Neural crest cell (in vitro differentiated cells): ENCODE results near the gene NSL1. TPM values are rescaled to one million over a fixed set of nuclear protein-coding genes. Genes with fewer than 3 reads are reported as not detected.
"Not testable (repeated sequence)": the region's sequence is repeated elsewhere in the genome, so short reads cannot be mapped to it uniquely, and the experiment has no call there.

Source experiments
- DNase-seq: peaks from one replicate; pipeline ENCODE4 v3.0.0; 2021; ENCODE audit warnings: low read depth, mixed read lengths, low spot score
- H3K27ac Mint-ChIP-seq: one replicate; pipeline ENCODE4 v1.8.0; 2021; ENCODE audit warnings: mild to moderate bottlenecking, mixed read lengths; ENCODE audit not compliant: unreplicated experiment
- H3K27me3 Mint-ChIP-seq: 2 replicates; pipeline ENCODE4 v1.8.0; 2021; ENCODE audit warnings: low read depth, mild to moderate bottlenecking, mixed read lengths
- H3K36me3 Mint-ChIP-seq: 2 replicates; pipeline ENCODE4 v1.8.0; 2021; ENCODE audit warnings: low read depth, mild to moderate bottlenecking, mixed read lengths
- H3K4me1 Mint-ChIP-seq: 2 replicates; pipeline ENCODE4 v1.8.0; 2021; ENCODE audit warnings: mixed read lengths
- H3K4me3 Mint-ChIP-seq: one replicate; pipeline ENCODE4 v1.8.0; 2021; ENCODE audit warnings: mild to moderate bottlenecking, mixed read lengths
- H3K9me3 Mint-ChIP-seq: 2 replicates; pipeline ENCODE4 v1.8.0; 2021; ENCODE audit warnings: mixed read lengths
- CTCF ChIP-seq: fragments of 200-600 bp; sonication (generic); conservative IDR thresholded peaks from 2 replicates; pipeline ENCODE4 v1.5.0; 2021; ENCODE audit warnings: antibody characterized with exemption, mild to moderate bottlenecking
- long read RNA-seq: library from polyadenylated mRNA; unstranded; transcript quantifications from one replicate; pipeline ENCODE4 v2.0.0, GENCODE V29; 2020
- total RNA-seq: library from RNA; stranded (reverse); gene quantifications from 2 replicates; pipeline ENCODE4 v1.2.1, GENCODE V29; 2021

Gene NSL1
- total RNA-seq, result 63.0 and 64.7 TPM in 2 replicates
- long read RNA-seq, transcript NSL1-202 (6 exons, 2,317 nt), result major isoform, 147 of 189 reads
- long read RNA-seq, transcript NSL1-206 (7 exons, 790 nt), result minor isoform, 13 of 189 reads
- long read RNA-seq, partial matches to known transcripts, result 7 of 189 reads
- long read RNA-seq, other reads (novel, unspliced or antisense), result 19 of 189 reads

GRCh38 chr1:212791676-212792395 is at the start of gene NSL1, which contains the start of gene TATDN3:
Gene NSL1, minus strand, starts transcription at chr1:212791777. Its CDS starts 14 bp downstream, at chr1:212791763.
Gene TATDN3, plus strand, starts transcription at chr1:212791894. Its CDS starts 28 bp downstream, at chr1:212791922.
- peak within 1 kb of the TSS; percentile 99 for H3K27ac Mint-ChIP-seq
- H3K4me1 Mint-ChIP-seq, result peaks cover 38% of the 10 kb centered on the region
- DNase-seq, result peak; percentile 100
- peaks cover 4% of the 10 kb centered on the region for H3K27me3 Mint-ChIP-seq
- peak within 1 kb of the TSS; percentile 99 for H3K4me3 Mint-ChIP-seq
- H3K36me3 Mint-ChIP-seq, result no peaks in the 10 kb centered on the region
- no peaks in the 10 kb centered on the region for H3K9me3 Mint-ChIP-seq
- TF ChIP-seq CTCF, result no peak

- Mint-ChIP-seq H3K4me3 (no peak overlapping the region), H3K9me3 (no peaks in the 10 kb centered on the region), H3K27ac (no peak overlapping the region), H3K4me1 (no peaks in the 10 kb centered on the region), H3K36me3 (no peaks in the 10 kb centered on the region), H3K27me3 (no peaks in the 10 kb centered on the region)
- DNase-seq, result no peak
- TF ChIP-seq CTCF, result no peak
Observed at GRCh38 chr1:212838145-212838544, 46.6 kb upstream of the NSL1 start.

GRCh38 chr1:212833211-212834207 is 41.9 kb upstream of the NSL1 start:
- not testable (repeated sequence) for H3K9me3 Mint-ChIP-seq, DNase-seq, H3K36me3 Mint-ChIP-seq, H3K4me1 Mint-ChIP-seq, H3K4me3 Mint-ChIP-seq, H3K27me3 Mint-ChIP-seq, H3K27ac Mint-ChIP-seq

- H3K36me3 Mint-ChIP-seq, result peaks cover 12% of the 10 kb centered on the region
- H3K27ac Mint-ChIP-seq, result no peak overlapping the region
- no peak for TF ChIP-seq CTCF
- no peaks in the 10 kb centered on the region for H3K4me1 Mint-ChIP-seq
- peaks cover 11% of the 10 kb centered on the region for H3K9me3 Mint-ChIP-seq
- no peaks in the 10 kb centered on the region for H3K27me3 Mint-ChIP-seq
- no peak overlapping the region for H3K4me3 Mint-ChIP-seq
- no peak for DNase-seq
Observed at GRCh38 chr1:212828395-212828794, 36.8 kb upstream of the NSL1 start.

- Mint-ChIP-seq H3K27ac (no peak overlapping the region), H3K4me1 (no peaks in the 10 kb centered on the region), H3K27me3 (no peaks in the 10 kb centered on the region), H3K4me3 (no peak overlapping the region), H3K9me3 (peaks cover 11% of the 10 kb centered on the region), H3K36me3 (peaks cover 12% of the 10 kb centered on the region)
- DNase-seq, result no peak
- TF ChIP-seq CTCF, result no peak
Observed at GRCh38 chr1:212827831-212828278, 36.3 kb upstream of the NSL1 start.
